CD14-positive monocyte (primary cell): Measurements from ENCODE around the gene TRPV2. TPM values are rescaled to one million over a fixed set of nuclear protein-coding genes. Genes with fewer than 3 reads are reported as not detected.
A peak's percentile ranks its signal among the peaks of the same experiment; 100 is the strongest.
"Not testable (repeated sequence)": the region's sequence is repeated elsewhere in the genome, so short reads cannot be mapped to it uniquely, and the experiment has no call there.

ENCODE experiments used
- DNase-seq, 3 donors: peaks; one replicate each; pipeline ENCODE4 v3.0.0-alpha.2; 2011 to 2022
- H2AFZ ChIP-seq: 2 replicates; pipeline ENCODE4 v1.6.0; 2012; ENCODE audit warnings: mild to moderate bottlenecking, low read depth, low read length, inconsistent platforms; ENCODE audit not compliant: insufficient read depth, poor library complexity, severe bottlenecking
- H3K27ac ChIP-seq, 2 donors: 1 replicate in 1 of 2; 2 replicates in 1 of 2; pipeline ENCODE4 v1.5.1; 2012 to 2013; ENCODE audit warnings: low read length in 2 of 2, control low read depth in 1 of 2, inconsistent platforms in 1 of 2, low read depth in 1 of 2, mild to moderate bottlenecking in 1 of 2
- H3K27me3 ChIP-seq, 2 donors: one replicate each; pipeline versions ENCODE4 v1.6.0 to v1.6.1; 2011 to 2013; ENCODE audit warnings: low read length in 2 of 2; ENCODE audit not compliant: control insufficient read depth in 2 of 2, insufficient read depth in 2 of 2
- H3K36me3 ChIP-seq, 2 donors: replicated peaks in 1 of 2; 1 replicate in 1 of 2; 2 replicates in 1 of 2; pipeline versions ENCODE4 v1.5.1 to v1.6.1; 2012 to 2013; ENCODE audit warnings: low read length in 2 of 2, control low read depth in 1 of 2, inconsistent platforms in 1 of 2, mild to moderate bottlenecking in 1 of 2; ENCODE audit not compliant: insufficient read depth in 2 of 2, control insufficient read depth in 1 of 2
- H3K4me1 ChIP-seq, 2 donors: 1 replicate in 1 of 2; 2 replicates in 1 of 2; pipeline versions ENCODE4 v1.5.1 to v1.6.1; 2012 to 2013; ENCODE audit warnings: low read length in 2 of 2, control low read depth in 1 of 2, inconsistent platforms in 1 of 2, mild to moderate bottlenecking in 1 of 2, moderate library complexity in 1 of 2; ENCODE audit not compliant: insufficient read depth in 2 of 2, control insufficient read depth in 1 of 2
- H3K4me2 ChIP-seq: replicated peaks from 2 replicates; pipeline ENCODE3; 2012; ENCODE audit warnings: low read length, moderate library complexity, mild to moderate bottlenecking; ENCODE audit not compliant: poor library complexity, severe bottlenecking; ENCODE audit errors: extremely low read depth
- H3K4me3 ChIP-seq, 3 experiments: fragments of 200-600 bp in 1 of 3; sonication (generic) in 1 of 3; replicated peaks in 1 of 3; 1 replicate in 2 of 3; 2 replicates in 1 of 3; pipeline ENCODE4 v1.5.1; 2011 to 2013; ENCODE audit warnings: low read length in 3 of 3, mild to moderate bottlenecking in 3 of 3, control low read depth in 2 of 3, low read depth in 2 of 3, inconsistent platforms in 1 of 3, moderate library complexity in 1 of 3
- H3K79me2 ChIP-seq: 2 replicates; pipeline ENCODE4 v1.6.0; 2012; ENCODE audit warnings: mild to moderate bottlenecking, control low read depth, inconsistent platforms, low read length, moderate library complexity; ENCODE audit not compliant: insufficient read depth
- H3K9ac ChIP-seq: 2 replicates; pipeline ENCODE4 v1.6.0; 2017; ENCODE audit warnings: low read length, mild to moderate bottlenecking; ENCODE audit not compliant: insufficient read depth, poor library complexity, severe bottlenecking
- H3K9me3 ChIP-seq, 2 donors: replicated peaks in 1 of 2; 1 replicate in 1 of 2; 2 replicates in 1 of 2; pipeline versions ENCODE4 v1.5.1 to v1.6.1; 2012 to 2013; ENCODE audit warnings: low read length in 2 of 2, control low read depth in 1 of 2; ENCODE audit not compliant: control insufficient read depth in 1 of 2, insufficient read depth in 1 of 2
- H4K20me1 ChIP-seq: 2 replicates; pipeline ENCODE4 v1.6.0; 2012; ENCODE audit warnings: mild to moderate bottlenecking, low read length, control low read depth, moderate library complexity; ENCODE audit not compliant: insufficient read depth
- H3K27ac Mint-ChIP-seq, 7 donors: one replicate each; pipeline ENCODE4 v1.8.0; 2020; ENCODE audit warnings: mild to moderate bottlenecking in 7 of 7, mixed read lengths in 7 of 7, moderate library complexity in 6 of 7, inconsistent platforms in 2 of 7
- H3K27me3 Mint-ChIP-seq, 3 donors: one replicate each; pipeline ENCODE4 v1.8.0; 2021 to 2022; ENCODE audit warnings: low read depth in 3 of 3, mild to moderate bottlenecking in 3 of 3, mixed read lengths in 3 of 3, moderate library complexity in 3 of 3, inconsistent platforms in 1 of 3
- H3K36me3 Mint-ChIP-seq, 2 donors: one replicate each; pipeline ENCODE4 v1.8.0; 2020; ENCODE audit warnings: mixed read lengths in 2 of 2, inconsistent platforms in 1 of 2, mild to moderate bottlenecking in 1 of 2
- H3K4me1 Mint-ChIP-seq: one replicate; pipeline ENCODE4 v1.8.0; 2020; ENCODE audit warnings: mild to moderate bottlenecking, mixed read lengths
- H3K4me3 Mint-ChIP-seq, 2 donors: one replicate each; pipeline ENCODE4 v1.8.0; 2020; ENCODE audit warnings: mild to moderate bottlenecking in 2 of 2, mixed read lengths in 2 of 2, moderate library complexity in 1 of 2
- H3K9me3 Mint-ChIP-seq, 7 donors: one replicate each; pipeline ENCODE4 v1.8.0; 2020 to 2022; ENCODE audit warnings: mixed read lengths in 7 of 7, mild to moderate bottlenecking in 6 of 7, moderate library complexity in 6 of 7, inconsistent platforms in 2 of 7
- WGBS: methylation state at CpG from one replicate; pipeline ENCODE4 v1.1.5; 2013; ENCODE audit warnings: missing lambda C conversion rate; ENCODE audit not compliant: insufficient coverage; 5-methylcytosine and 5-hydroxymethylcytosine counted together
- intact Hi-C, 2 donors: fragments of 100-400 bp; cut with micrococcal nuclease; formaldehyde crosslinking; loops; one replicate each; pipeline versions ENCODE4 v1.15.0 to v1.15.1; 2023
- polyA plus RNA-seq, 3 donors: library from polyadenylated mRNA; depleted of rRNA in 1 of 3; unstranded in 2 of 3; stranded (reverse) in 1 of 3; fragments of 300-500 nt in 2 of 3; fragments of >200 nt in 1 of 3; fragmentation: Illumina TruSeq in 2 of 3; gene quantifications; 1 replicate in 2 of 3; 2 replicates in 1 of 3; pipeline ENCODE4 v1.2.3, GENCODE V29; 2012 to 2021
- TF ChIP-seq, protein P1 (sequence below): fragments of 200-600 bp; IDR thresholded peaks from one replicate; pipeline ENCODE4 v1.8.0; 2022; ENCODE audit warnings: antibody characterized with exemption, mild to moderate bottlenecking

The TRPV2 gene
- polyA plus RNA-seq, 3 donors: 51.4 to 66.3 (median 58.2) TPM

- H3K4me2 ChIP-seq: no peak overlapping the region
- Mint-ChIP-seq H3K4me1 (peaks cover 37% of the 10 kb centered on the region), H3K27ac (peak overlapping the region in 1 of 7 donors; percentile 46), H3K4me3 (no peak overlapping the region), H3K9me3 (no peaks in the 10 kb centered on the region), H3K27me3 (peaks cover 13 to 32% (median 19%) of the 10 kb centered on the region in 3 donors), H3K36me3 (peaks cover 22% of the 10 kb centered on the region in 2 donors)
- intact Hi-C loops: loop anchor here (5.0 to 10.0 kb wide), 3 partner anchors 130 to 170 kb away; partner anchors contain the start of genes NCOR1 (in 1 of the 2) and PIGL (in 1 of the 2)
- TF ChIP-seq, protein P1, sequence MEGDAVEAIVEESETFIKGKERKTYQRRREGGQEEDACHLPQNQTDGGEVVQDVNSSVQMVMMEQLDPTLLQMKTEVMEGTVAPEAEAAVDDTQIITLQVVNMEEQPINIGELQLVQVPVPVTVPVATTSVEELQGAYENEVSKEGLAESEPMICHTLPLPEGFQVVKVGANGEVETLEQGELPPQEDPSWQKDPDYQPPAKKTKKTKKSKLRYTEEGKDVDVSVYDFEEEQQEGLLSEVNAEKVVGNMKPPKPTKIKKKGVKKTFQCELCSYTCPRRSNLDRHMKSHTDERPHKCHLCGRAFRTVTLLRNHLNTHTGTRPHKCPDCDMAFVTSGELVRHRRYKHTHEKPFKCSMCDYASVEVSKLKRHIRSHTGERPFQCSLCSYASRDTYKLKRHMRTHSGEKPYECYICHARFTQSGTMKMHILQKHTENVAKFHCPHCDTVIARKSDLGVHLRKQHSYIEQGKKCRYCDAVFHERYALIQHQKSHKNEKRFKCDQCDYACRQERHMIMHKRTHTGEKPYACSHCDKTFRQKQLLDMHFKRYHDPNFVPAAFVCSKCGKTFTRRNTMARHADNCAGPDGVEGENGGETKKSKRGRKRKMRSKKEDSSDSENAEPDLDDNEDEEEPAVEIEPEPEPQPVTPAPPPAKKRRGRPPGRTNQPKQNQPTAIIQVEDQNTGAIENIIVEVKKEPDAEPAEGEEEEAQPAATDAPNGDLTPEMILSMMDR: no peak
- H4K20me1 ChIP-seq: peaks cover 31% of the 10 kb centered on the region
- no peak overlapping the region for H3K4me3 ChIP-seq
- peaks cover 27% of the 10 kb centered on the region for H3K79me2 ChIP-seq
- no peak overlapping the region for H3K9ac ChIP-seq
- peaks cover 17 to 20% of the 10 kb centered on the region in 2 donors for H3K36me3 ChIP-seq
- no peaks in the 10 kb centered on the region for H3K9me3 ChIP-seq
- peaks cover 0 to 8% of the 10 kb centered on the region in 2 donors for H3K27me3 ChIP-seq
- no peak for DNase-seq
- H3K4me1 ChIP-seq: peaks cover 29 to 40% of the 10 kb centered on the region in 2 donors
- 20% methylated on average over 1 of the region's 5 CpGs for WGBS
- no peak overlapping the region for H3K27ac ChIP-seq
- no peak overlapping the region for H2AFZ ChIP-seq
Observed at GRCh38 chr17:16384557-16384956, 30.8 kb upstream of the TRPV2 start.

GRCh38 chr17:16386126-16386507, 29.3 kb upstream of the TRPV2 start:
- H3K4me1 ChIP-seq: peaks cover 25 to 40% of the 10 kb centered on the region in 2 donors
- not testable (repeated sequence) for H3K9me3 Mint-ChIP-seq, H3K9me3 ChIP-seq, H3K27ac ChIP-seq, H3K27me3 ChIP-seq, DNase-seq, H3K9ac ChIP-seq
- Mint-ChIP-seq H3K27me3 (peaks cover 13 to 32% (median 19%) of the 10 kb centered on the region in 3 donors), H3K36me3 (peaks cover 22% of the 10 kb centered on the region in 2 donors), H3K27ac (peak overlapping the region in 1 of 7 donors; percentile 76), H3K4me1 (peaks cover 35% of the 10 kb centered on the region), H3K4me3 (peak overlapping the region; percentile 82 to 92)
- 41% methylated on average over 16 of the region's 23 CpGs for WGBS
- H3K4me3 ChIP-seq: peak overlapping the region in 1 of 3 experiments; percentile 79
- peaks cover 31% of the 10 kb centered on the region for H4K20me1 ChIP-seq
- peak overlapping the region; percentile 78 for H3K4me2 ChIP-seq
- peak overlapping the region; percentile 95 for H2AFZ ChIP-seq
- peaks cover 23% of the 10 kb centered on the region for H3K79me2 ChIP-seq
- intact Hi-C loops: loop anchor here (10.0 kb wide), 2 partner anchors 129 to 171 kb away; partner anchors contain the start of genes NCOR1 (in 1 of the 2) and PIGL (in 1 of the 2)
- peaks cover 17 to 20% of the 10 kb centered on the region in 2 donors for H3K36me3 ChIP-seq
